ENCODE data around the gene RNF223.
"Not testable (repeated sequence)": the region's sequence is repeated elsewhere in the genome, so short reads cannot be mapped to it uniquely, and the experiment has no call there.

Gene RNF223

GRCh38 chr1:1041873-1042272, 32.2 kb downstream of the RNF223 start:
- no peak for DNase-seq

- DNase-seq: no peak
Measured at GRCh38 chr1:1041092-1041523, 33.0 kb downstream of the RNF223 start.

- DNase-seq: peak; percentile 53
Measured at GRCh38 chr1:1040004-1040991, 33.8 kb downstream of the RNF223 start.

GRCh38 chr1:1039145-1039910, 34.8 kb downstream of the RNF223 start:
- DNase-seq: no peak

- DNase-seq: no peak
Measured at GRCh38 chr1:1038694-1039093, 35.4 kb downstream of the RNF223 start.

GRCh38 chr1:1037366-1038327, 36.5 kb downstream of the RNF223 start:
- no peak for DNase-seq

GRCh38 chr1:1035291-1035943, 38.7 kb downstream of the RNF223 start:
- DNase-seq: no peak

- DNase-seq: no peak
Measured at GRCh38 chr1:1034439-1034781, 39.7 kb downstream of the RNF223 start.

GRCh38 chr1:1033731-1034438, 40.2 kb downstream of the RNF223 start:
- no peak for DNase-seq

- DNase-seq: peak; percentile 11
Measured at GRCh38 chr1:1033009-1033587, 41.0 kb downstream of the RNF223 start.

- no peak for DNase-seq
Measured at GRCh38 chr1:1032424-1032823, 41.7 kb downstream of the RNF223 start.

- no peak for DNase-seq
Measured at GRCh38 chr1:1031659-1032235, 42.4 kb downstream of the RNF223 start.

GRCh38 chr1:1030867-1031658, 43.0 kb downstream of the RNF223 start:
- not testable (repeated sequence) for DNase-seq

GRCh38 chr1:1027791-1028190, 46.3 kb downstream of the RNF223 start:
- DNase-seq: no peak

- no peak for DNase-seq
Measured at GRCh38 chr1:1026599-1027413, 47.3 kb downstream of the RNF223 start.

GRCh38 chr1:1025730-1026129, 48.4 kb downstream of the RNF223 start:
- DNase-seq: no peak

- peak; percentile 82 for DNase-seq
Measured at GRCh38 chr1:1024771-1025699, 49.1 kb downstream of the RNF223 start.
